A549 treated with dexamethasone at 1 μM for 4 hours (cell line): ENCODE results near the gene CPA3. TPM values are rescaled to one million over a fixed set of nuclear protein-coding genes. Genes with fewer than 3 reads are reported as not detected.

Experiments
- total RNA-seq: library from RNA; stranded (reverse); fragments of 200-300 nt; extraction: Qiagen RNA extraction; gene quantifications from 5 replicates; pipeline ENCODE4 v1.2.3, GENCODE V29; 2022

Gene CPA3, protein sequence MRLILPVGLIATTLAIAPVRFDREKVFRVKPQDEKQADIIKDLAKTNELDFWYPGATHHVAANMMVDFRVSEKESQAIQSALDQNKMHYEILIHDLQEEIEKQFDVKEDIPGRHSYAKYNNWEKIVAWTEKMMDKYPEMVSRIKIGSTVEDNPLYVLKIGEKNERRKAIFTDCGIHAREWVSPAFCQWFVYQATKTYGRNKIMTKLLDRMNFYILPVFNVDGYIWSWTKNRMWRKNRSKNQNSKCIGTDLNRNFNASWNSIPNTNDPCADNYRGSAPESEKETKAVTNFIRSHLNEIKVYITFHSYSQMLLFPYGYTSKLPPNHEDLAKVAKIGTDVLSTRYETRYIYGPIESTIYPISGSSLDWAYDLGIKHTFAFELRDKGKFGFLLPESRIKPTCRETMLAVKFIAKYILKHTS
- not detected in 5 replicates for total RNA-seq

DNA sequence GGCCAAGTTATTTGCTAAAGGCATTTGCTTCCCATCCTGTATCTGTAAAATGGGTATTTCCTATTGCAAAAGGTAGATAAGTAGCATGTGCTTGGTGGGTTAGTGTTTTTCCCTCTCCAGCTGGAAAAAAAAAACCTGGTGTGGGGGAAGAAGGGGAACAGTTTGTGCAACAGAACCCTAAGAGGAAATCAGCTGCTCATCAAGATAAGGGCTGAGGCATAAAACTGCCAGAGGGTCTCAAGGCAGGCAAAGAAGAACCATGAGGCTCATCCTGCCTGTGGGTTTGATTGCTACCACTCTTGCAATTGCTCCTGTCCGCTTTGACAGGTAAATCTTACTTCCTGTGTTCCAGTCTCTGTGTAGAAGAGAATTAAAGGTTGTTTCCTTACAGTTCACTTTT lies at the start of gene CPA3:
TSS of gene CPA3 (plus strand) at position 248 of the 400 bp plus-strand sequence. CDS start at position 260, 12 bp downstream.

DNA sequence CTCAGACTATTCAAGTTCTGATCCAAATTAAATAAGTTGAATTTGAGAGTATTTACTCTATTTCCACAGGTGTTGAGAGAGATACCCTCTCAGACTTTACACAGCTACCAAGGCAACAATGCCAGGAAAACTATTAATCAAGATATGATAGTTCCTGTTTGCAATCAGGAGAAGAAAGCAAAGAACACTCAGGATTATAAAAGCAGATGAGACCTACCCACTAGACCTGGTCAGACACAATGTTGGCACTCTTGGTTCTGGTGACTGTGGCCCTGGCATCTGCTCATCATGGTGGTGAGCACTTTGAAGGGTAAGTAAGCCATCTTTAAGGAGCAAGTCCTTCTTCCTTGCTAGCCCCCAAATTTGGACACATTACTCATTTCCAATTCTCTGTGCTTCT lies 37.5 kb upstream of the CPA3 start, which contains the start of gene CPB1:
TSS of gene CPB1 (plus strand) at position 227 of the 400 bp plus-strand sequence. CDS start at position 240, 13 bp downstream.

Other genes starting within 250 kb of the CPA3 start
- 0.56 to 0.79 TPM (median 0.72 TPM) in 5 replicates for gene AGTR1, start 167.4 kb upstream of the CPA3 start, total RNA-seq
- gene CPB1, start 37.5 kb upstream of the CPA3 start, total RNA-seq: not detected in 5 replicates
- gene GYG1, start 126.2 kb downstream of the CPA3 start, total RNA-seq: 29.8 to 36.3 TPM (median 32.3 TPM) in 5 replicates
- 13.0 to 19.4 TPM (median 17.3 TPM) in 5 replicates for gene HLTF, start 221.2 kb downstream of the CPA3 start, total RNA-seq